Body of pancreas (tissue), 4 donors: Measurements from ENCODE around the gene PPP1R9B. TPM values are rescaled to one million over a fixed set of nuclear protein-coding genes. Genes with fewer than 3 reads are reported as not detected.

Source experiments
- ATAC-seq: fragments of 150-250 bp; one replicate; pipeline ENCODE4 v1.9.1; 2016
- DNase-seq, 4 donors: peaks; one replicate each; pipeline ENCODE4 v3.0.0-alpha.2; 2019
- H3K27ac ChIP-seq, 4 donors: fragments of 200-600 bp; sonication (generic); 1 replicate in 3 of 4; 2 replicates in 1 of 4; pipeline versions ENCODE4 v1.5.1 to v1.6.1; 2016 to 2019; ENCODE audit warnings: mild to moderate bottlenecking in 1 of 4, mixed read lengths in 1 of 4, moderate library complexity in 1 of 4
- H3K27me3 ChIP-seq, 2 donors: fragments of 200-600 bp; sonication (generic); one replicate each; pipeline ENCODE4 v1.6.0; 2016; ENCODE audit warnings: mild to moderate bottlenecking in 1 of 2
- H3K36me3 ChIP-seq, 2 donors: fragments of 200-600 bp; sonication (generic); replicated peaks in 1 of 2; 2 replicates each; pipeline ENCODE4 v1.5.1; 2016; ENCODE audit warnings: low read depth in 2 of 2; ENCODE audit not compliant: insufficient read depth in 1 of 2
- H3K4me1 ChIP-seq: fragments of 200-600 bp; sonication (generic); one replicate; pipeline ENCODE4 v1.6.0; 2016
- H3K4me3 ChIP-seq, 2 donors: fragments of 200-600 bp; sonication (generic); 1 replicate in 1 of 2; 2 replicates in 1 of 2; pipeline ENCODE4 v1.5.1; 2016 to 2019
- H3K9me3 ChIP-seq, 3 donors: fragments of 200-600 bp; sonication (generic); 1 replicate in 2 of 3; 2 replicates in 1 of 3; pipeline ENCODE4 v1.5.1; 2016
- POLR2A ChIP-seq, 3 donors: fragments of 450-650 bp; IDR thresholded peaks; one replicate each; pipeline ENCODE4 v1.6.1; 2016; ENCODE audit warnings: antibody characterized with exemption in 3 of 3, mild to moderate bottlenecking in 2 of 3
- WGBS, 2 donors: methylation state at CpG; one replicate each; pipeline ENCODE4 v1.1.5; 2017; 5-methylcytosine and 5-hydroxymethylcytosine counted together
- intact Hi-C: fragments of 100-400 bp; cut with DNase I; formaldehyde crosslinking; loops from one replicate; pipeline ENCODE4 v1.15.1; 2023
- total RNA-seq, 2 donors: library from RNA; depleted of rRNA; stranded (reverse); fragments of >200 nt; gene quantifications; one replicate each; pipeline ENCODE4 v1.1.0, GENCODE V29; 2016
- TF ChIP-seq, protein P1 (sequence below), 7 experiments: fragments of 450-650 bp in 4 of 7; fragments of 200-600 bp in 3 of 7; sonication (generic) in 3 of 7; IDR thresholded peaks; one replicate each; pipeline ENCODE4 v1.5.1; 2016 to 2019; ENCODE audit warnings: antibody characterized with exemption in 7 of 7

The PPP1R9B gene
- total RNA-seq, 2 donors from 2014 or later = 20.0 to 31.0 TPM

DNA sequence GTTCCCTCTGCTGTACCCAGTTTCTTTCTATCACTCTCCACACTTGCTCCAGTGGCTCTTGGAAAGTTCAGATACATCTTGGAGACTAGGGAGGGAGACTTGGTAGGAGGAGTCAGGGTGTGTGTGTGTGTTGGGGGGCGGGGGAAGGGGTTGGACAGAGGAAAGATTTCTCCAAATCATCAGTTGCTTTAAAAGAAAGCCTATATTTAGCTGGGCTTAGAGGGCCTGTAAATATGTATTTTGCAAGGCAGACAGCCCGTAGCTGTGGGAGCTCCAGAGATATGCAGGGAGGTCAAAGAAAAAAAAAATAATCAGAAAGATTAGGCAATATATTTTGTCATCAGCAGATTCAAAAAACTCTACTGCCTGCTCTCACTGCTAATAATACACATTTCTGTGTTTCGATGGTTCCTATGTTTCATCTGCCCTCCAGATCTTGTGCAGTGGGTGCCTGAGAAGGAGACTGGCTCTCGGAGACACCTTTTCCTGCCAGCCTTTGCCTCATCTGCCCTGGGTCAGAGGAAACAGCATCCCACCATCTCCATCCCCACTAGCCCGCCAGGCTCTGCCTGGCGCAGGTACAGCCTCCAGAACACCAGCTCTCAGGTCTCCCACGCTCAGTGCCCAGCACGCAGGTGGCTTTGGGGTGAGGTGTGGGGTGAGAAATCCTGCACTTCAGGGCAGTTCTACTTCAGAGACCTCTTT is 4.8 kb upstream of the PPP1R9B start:
- intact Hi-C loops = no loop called here
- peaks cover 33% of the 10 kb centered on the region for H3K4me1 ChIP-seq
- H3K4me3 ChIP-seq = no peak overlapping the region
- 50 to 58% methylated on average over 8 of the region's 8 CpGs for WGBS, 2 donors
- DNase-seq = peak in 1 of 4 donors; percentile 67
- H3K9me3 ChIP-seq = no peaks in the 10 kb centered on the region
- H3K27ac ChIP-seq = no peak overlapping the region
- H3K36me3 ChIP-seq = no peaks in the 10 kb centered on the region
- TF ChIP-seq, protein P1, sequence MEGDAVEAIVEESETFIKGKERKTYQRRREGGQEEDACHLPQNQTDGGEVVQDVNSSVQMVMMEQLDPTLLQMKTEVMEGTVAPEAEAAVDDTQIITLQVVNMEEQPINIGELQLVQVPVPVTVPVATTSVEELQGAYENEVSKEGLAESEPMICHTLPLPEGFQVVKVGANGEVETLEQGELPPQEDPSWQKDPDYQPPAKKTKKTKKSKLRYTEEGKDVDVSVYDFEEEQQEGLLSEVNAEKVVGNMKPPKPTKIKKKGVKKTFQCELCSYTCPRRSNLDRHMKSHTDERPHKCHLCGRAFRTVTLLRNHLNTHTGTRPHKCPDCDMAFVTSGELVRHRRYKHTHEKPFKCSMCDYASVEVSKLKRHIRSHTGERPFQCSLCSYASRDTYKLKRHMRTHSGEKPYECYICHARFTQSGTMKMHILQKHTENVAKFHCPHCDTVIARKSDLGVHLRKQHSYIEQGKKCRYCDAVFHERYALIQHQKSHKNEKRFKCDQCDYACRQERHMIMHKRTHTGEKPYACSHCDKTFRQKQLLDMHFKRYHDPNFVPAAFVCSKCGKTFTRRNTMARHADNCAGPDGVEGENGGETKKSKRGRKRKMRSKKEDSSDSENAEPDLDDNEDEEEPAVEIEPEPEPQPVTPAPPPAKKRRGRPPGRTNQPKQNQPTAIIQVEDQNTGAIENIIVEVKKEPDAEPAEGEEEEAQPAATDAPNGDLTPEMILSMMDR (IDR thresholded peaks at IDR 0.05) = no peak
- no peak for TF ChIP-seq POLR2A (IDR thresholded peaks at IDR 0.05)
- no peak for ATAC-seq
- H3K27me3 ChIP-seq = no peaks in the 10 kb centered on the region

DNA sequence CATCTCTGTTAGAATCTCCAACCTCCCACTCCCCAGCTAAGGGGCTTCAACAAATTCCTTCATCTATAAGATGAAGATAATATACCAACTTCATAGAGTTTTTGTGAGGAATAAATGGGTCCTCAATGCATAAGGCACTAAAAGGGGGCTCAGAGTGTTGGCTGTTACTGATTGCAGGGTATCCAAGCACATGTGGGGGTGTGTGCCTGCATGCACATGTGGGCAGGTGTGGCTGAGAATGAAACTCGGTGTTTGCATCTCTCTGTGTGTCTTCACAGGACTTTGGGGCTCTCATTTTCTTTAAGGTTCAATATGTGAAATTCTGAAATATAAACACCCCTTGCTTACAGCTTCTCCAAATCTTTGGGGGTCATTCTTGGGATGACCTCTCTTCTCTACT is 4.1 kb upstream of the PPP1R9B start:
- no peaks in the 10 kb centered on the region for H3K9me3 ChIP-seq
- TF ChIP-seq, protein P1 (IDR thresholded peaks at IDR 0.05) = no peak
- TF ChIP-seq POLR2A (IDR thresholded peaks at IDR 0.05) = no peak
- H3K36me3 ChIP-seq = no peaks in the 10 kb centered on the region
- intact Hi-C loops = no loop called here
- no peaks in the 10 kb centered on the region for H3K27me3 ChIP-seq
- 42 to 64% methylated on average over 1 of the region's 1 CpG for WGBS, 2 donors
- DNase-seq (no peak), ATAC-seq (no peak)
- H3K27ac ChIP-seq = peak overlapping the region in 1 of 4 donors; percentile 2
- no peak overlapping the region for H3K4me3 ChIP-seq
- peaks cover 34% of the 10 kb centered on the region for H3K4me1 ChIP-seq

DNA sequence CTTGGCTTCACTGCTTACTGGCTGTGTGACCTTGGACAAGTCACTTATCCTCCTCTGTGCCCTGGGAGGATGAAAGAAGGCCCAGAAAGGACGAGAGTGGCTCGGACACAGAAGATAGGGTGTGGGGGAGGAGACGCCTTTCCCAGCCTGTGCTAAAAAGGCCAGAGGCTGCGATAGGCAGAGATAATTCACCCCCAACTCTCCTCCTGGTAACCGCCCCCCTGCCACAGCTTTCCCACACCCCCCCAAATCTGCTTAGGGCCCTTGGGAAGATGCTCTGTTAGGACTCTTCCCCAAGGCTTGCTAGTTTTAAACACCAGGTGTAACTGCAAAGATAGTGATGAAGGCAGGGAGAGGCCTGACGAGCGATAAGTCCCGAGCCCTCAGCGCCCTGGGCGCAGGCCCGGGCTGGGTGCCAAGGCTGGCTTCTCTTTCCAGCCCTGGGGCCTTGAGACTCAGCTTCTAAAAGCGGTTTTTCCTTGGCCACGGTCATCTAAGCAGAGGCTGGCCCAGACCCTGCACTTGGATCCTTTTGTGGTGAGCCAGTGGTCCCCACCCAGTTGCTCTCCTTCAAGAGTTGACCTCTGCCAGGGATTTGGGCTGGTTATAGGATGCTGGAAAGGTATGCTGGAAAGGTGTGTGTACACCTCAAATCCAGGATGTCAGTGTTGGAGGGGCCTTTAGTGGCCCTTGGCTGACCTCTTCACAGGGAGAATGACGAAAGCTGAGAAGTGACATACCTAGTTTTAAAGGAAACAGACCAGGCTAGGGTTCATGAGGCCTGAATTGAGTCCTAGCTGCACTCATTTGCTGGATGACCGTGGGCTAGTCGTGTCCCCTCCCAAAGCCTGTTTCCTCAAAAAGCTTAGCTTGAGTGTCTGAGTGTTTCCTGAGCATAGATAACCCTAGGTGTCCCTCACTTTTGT is 3.4 kb upstream of the PPP1R9B start:
- H3K27ac ChIP-seq = peak overlapping the region in 3 of 4 donors; percentile 2 to 46 (median 36)
- 25 to 35% methylated on average over 16 of the region's 16 CpGs for WGBS, 2 donors
- H3K4me3 ChIP-seq = no peak overlapping the region
- intact Hi-C loops = no loop called here
- H3K27me3 ChIP-seq = no peaks in the 10 kb centered on the region
- no peak for TF ChIP-seq POLR2A (IDR thresholded peaks at IDR 0.05)
- TF ChIP-seq, protein P1 (IDR thresholded peaks at IDR 0.05) = no peak
- peaks cover 40% of the 10 kb centered on the region for H3K4me1 ChIP-seq
- ATAC-seq (no peak), DNase-seq (peak in 3 of 4 donors; percentile 48 to 72 (median 62))
- H3K36me3 ChIP-seq = no peaks in the 10 kb centered on the region
- H3K9me3 ChIP-seq = no peaks in the 10 kb centered on the region

DNA sequence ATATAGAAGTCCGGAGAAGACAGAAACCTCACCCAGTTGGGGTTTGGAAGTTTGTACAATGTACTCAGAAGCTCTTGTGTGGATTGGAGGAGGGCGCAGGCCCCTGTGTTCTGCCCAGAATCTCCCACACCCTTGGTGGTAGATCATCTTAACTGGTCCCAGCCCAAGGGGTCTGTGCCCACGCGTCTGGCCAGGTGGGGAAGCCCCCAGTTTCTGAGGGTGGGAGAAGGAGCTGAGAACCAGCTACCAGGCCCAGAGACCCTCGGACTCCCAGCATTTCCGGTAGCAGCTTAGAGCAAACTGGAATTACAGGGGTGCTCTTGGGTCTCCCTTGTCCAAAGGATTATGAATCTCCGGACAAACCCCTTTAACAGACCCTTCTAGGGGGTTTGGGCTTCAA is 2.3 kb upstream of the PPP1R9B start:
- WGBS, 2 donors = 70 to 86% methylated on average over 6 to 7 of the region's 7 CpGs
- intact Hi-C loops = no loop called here

More for the DNA sequence above, 2.3 kb upstream of the PPP1R9B start:
- Histone ChIP-seq H3K4me1 (peaks cover 50% of the 10 kb centered on the region), H3K27me3 (no peaks in the 10 kb centered on the region), H3K36me3 (no peaks in the 10 kb centered on the region), H3K9me3 (no peaks in the 10 kb centered on the region), H3K27ac (peak overlapping the region in 3 of 4 donors; percentile 79 to 86 (median 85)), H3K4me3 (no peak overlapping the region)
- no peak for DNase-seq
- TF ChIP-seq, protein P1 (IDR thresholded peaks at IDR 0.05) = no peak
- no peak for TF ChIP-seq POLR2A (IDR thresholded peaks at IDR 0.05)
- ATAC-seq = no peak
